ENCODE data around the gene AGO3. TPM values are rescaled to one million over a fixed set of nuclear protein-coding genes. Genes with fewer than 3 reads are reported as not detected.

Gene AGO3
- total and polyA plus RNA-seq, 2 donors (not counting 3 experiments of a cell fraction or from before 2014, with no cell fraction given), result 10.4 to 21.1 TPM

GRCh38 chr1:36084497-36085115, 153.7 kb downstream of the AGO3 start:
- Histone ChIP-seq H2AFZ (ENCODE audit: low read depth, low read length) (peak overlapping the region; percentile 89), H3K4me2 (ENCODE audit: insufficient read depth, low read length) (peak overlapping the region; percentile 67), H3K9me1 (replicated peaks; ENCODE audit: control insufficient read depth, extremely low read depth, insufficient read depth, low read length) (no peaks in the 10 kb centered on the region), H3K36me3 (ENCODE audit: control insufficient read depth in 2 of 2, extremely low read depth in 1 of 2, insufficient read depth in 2 of 2, low read length in 2 of 2) (no peaks in the 10 kb centered on the region), H3K9me3 (replicated peaks; ENCODE audit: control insufficient read depth, insufficient read depth, low read length) (no peaks in the 10 kb centered on the region), H3K79me2 (ENCODE audit: control insufficient read depth, insufficient read depth, low read length) (peaks cover 7% of the 10 kb centered on the region), H3K4me3 (replicated peaks in 1 of 3; ENCODE audit: insufficient read depth in 1 of 3, low read depth in 1 of 3, low read length in 3 of 3) (peak overlapping the region; percentile 39 to 58 (median 51)), H3K27ac (ENCODE audit: insufficient read depth, low read depth, low read length) (no peak overlapping the region), H4K20me1 (replicated peaks; ENCODE audit: control insufficient read depth, extremely low read depth, insufficient read depth, low read length) (no peaks in the 10 kb centered on the region), H3K4me1 (ENCODE audit: control insufficient read depth, extremely low read depth, insufficient read depth, low read length) (peaks cover 3% of the 10 kb centered on the region), H3K27me3 (ENCODE audit: control insufficient read depth in 2 of 2, insufficient read depth in 2 of 2, low read length in 2 of 2) (no peaks in the 10 kb centered on the region), H3K9ac (replicated peaks; ENCODE audit: extremely low read depth, insufficient read depth, low read length) (peak overlapping the region; percentile 60)
- no TSS peak for BruUV-seq (replicated peaks)
- TF ChIP-seq POLR2AphosphoS5 (IDR thresholded peaks at IDR 0.05; ENCODE audit: insufficient read depth, low read depth, low read length), result no peak
- no peak for TF ChIP-seq EZH2 (IDR thresholded peaks at IDR 0.05; ENCODE audit: borderline replicate concordance, low read depth, low read length, severe bottlenecking)
- TF ChIP-seq MYC (IDR thresholded peaks at IDR 0.05; ENCODE audit: low read depth, low read length), result no peak
- no peak for TF ChIP-seq MAX (IDR thresholded peaks at IDR 0.05; ENCODE audit: insufficient read depth, insufficient read length)
- no peak for TF ChIP-seq JUN (IDR thresholded peaks at IDR 0.05; ENCODE audit: borderline replicate concordance, insufficient read depth, insufficient read length, low read depth)
- TF ChIP-seq CTCF (IDR thresholded peaks at IDR 0.05; ENCODE audit: extremely low read depth in 1 of 2, insufficient read depth in 1 of 2, low read depth in 1 of 2, low read length in 2 of 2), result no peak
- no peak for TF ChIP-seq GATA2 (IDR thresholded peaks at IDR 0.05; ENCODE audit: insufficient read depth, insufficient read length, low read depth, low read length)
- no peak for TF ChIP-seq FOS (IDR thresholded peaks at IDR 0.05; ENCODE audit: borderline replicate concordance, insufficient read depth, low read length)
- TF ChIP-seq POLR2A (IDR thresholded peaks at IDR 0.05; ENCODE audit: low read depth, low read length), result no peak
- dilution Hi-C loops (cut with MboI; ENCODE audit: extremely low pct_ligation_motif_present, low sequenced_read_pairs), result no loop called here
- no peak for DNase-seq (ENCODE audit: low read depth, low spot score)
- ChIA-PET CTCF (interaction anchor here (0.8 to 1.8 kb wide), 4 partner anchors 13 to 202 kb away, joined by 3 to 5 read pairs (median 4); partner anchors contain the start of gene AGO1), POLR2A (no interaction called here)
- intact Hi-C loops (cut with micrococcal nuclease), result no loop called here
- no peak for FAIRE-seq

Data from endothelial cell of umbilical vein (primary cell).